ENCODE results near the gene CCT5. TPM values are rescaled to one million over a fixed set of nuclear protein-coding genes. Genes with fewer than 3 reads are reported as not detected.

Gene CCT5
- polyA plus RNA-seq, 1 of the 3 experiments (the other 2 are of a cell fraction): 378 TPM

- no peak for TF ChIP-seq ZBTB33 (IDR thresholded peaks at IDR 0.05; ENCODE audit: borderline replicate concordance, low read depth)
These were observed 50.2 kb downstream of the CCT5 start (continued) for GRCh38 chr5:10300246-10300645.

- no peak for DNase-seq
- H3K27ac ChIP-seq (ENCODE audit: low read depth in 2 of 2, low read length in 1 of 2): no peak overlapping the region
- no peak overlapping the region for H3K9ac ChIP-seq
- H3K9me2 ChIP-seq: no peaks in the 10 kb centered on the region
- no peaks in the 10 kb centered on the region for H3K36me3 ChIP-seq (replicated peaks in 1 of 2; ENCODE audit: control insufficient read depth in 1 of 2, insufficient read depth in 2 of 2, low read length in 1 of 2)
- no peaks in the 10 kb centered on the region for H3F3A ChIP-seq (replicated peaks; ENCODE audit: insufficient read depth)
- H3K4me3 ChIP-seq (ENCODE audit: low read depth in 2 of 2, low read length in 1 of 2): no peak overlapping the region
- H3K9me3 ChIP-seq: no peaks in the 10 kb centered on the region
- WGBS (ENCODE audit: low lambda C conversion rate): 81% methylated on average over 7 of the region's 7 CpGs
- H3K79me2 ChIP-seq (ENCODE audit: insufficient read depth): peaks cover 18% of the 10 kb centered on the region
- TF ChIP-seq FOSL2 (IDR thresholded peaks at IDR 0.05; ENCODE audit: borderline replicate concordance, low read depth) (no peak), MEF2A (IDR thresholded peaks at IDR 0.05; ENCODE audit: borderline replicate concordance, low read depth) (no peak), RCOR1 (IDR thresholded peaks at IDR 0.05; ENCODE audit: low read length) (no peak), GABPA (IDR thresholded peaks at IDR 0.05; ENCODE audit: low read depth) (no peak), POLR2AphosphoS5 (IDR thresholded peaks at IDR 0.05; ENCODE audit: low read depth, low read length) (no peak), FOXM1 (IDR thresholded peaks at IDR 0.05; ENCODE audit: low read depth) (no peak), EP300 (IDR thresholded peaks at IDR 0.05; ENCODE audit: borderline replicate concordance in 1 of 2, low read depth in 1 of 2, low read length in 1 of 2) (no peak), ZBTB33 (IDR thresholded peaks at IDR 0.05; ENCODE audit: borderline replicate concordance, low read depth) (no peak), RXRA (IDR thresholded peaks at IDR 0.05; ENCODE audit: borderline replicate concordance, low read depth) (no peak), CHD2 (IDR thresholded peaks at IDR 0.05; ENCODE audit: low read length, partially characterized antibody) (no peak), IRF3 (IDR thresholded peaks at IDR 0.05; ENCODE audit: low read depth, low read length) (no peak), PBX3 (IDR thresholded peaks at IDR 0.05) (no peak), NRF1 (IDR thresholded peaks at IDR 0.05; ENCODE audit: low read depth, low read length) (no peak)
- H3K27me3 ChIP-seq (ENCODE audit: insufficient read depth): no peaks in the 10 kb centered on the region
- CTCF ChIA-PET: interaction anchor here (1.6 kb wide), 1 partner anchor 17 kb away, joined by 5 read pairs; no protein-coding TSS in a partner anchor
- no peak overlapping the region for H3K4me2 ChIP-seq
- no peaks in the 10 kb centered on the region for H4K20me1 ChIP-seq (ENCODE audit: insufficient read depth)
- POLR2A ChIA-PET: no interaction called here
- no peak overlapping the region for H2AFZ ChIP-seq (ENCODE audit: low read depth)
- H3K4me1 ChIP-seq (ENCODE audit: control insufficient read depth in 1 of 2, insufficient read depth in 2 of 2, low read depth in 1 of 2, low read length in 1 of 2): peaks cover 0 to 5% of the 10 kb centered on the region in 2 experiments; a peak in 1 of 4 replicates
These were observed 51.2 kb downstream of the CCT5 start for GRCh38 chr5:10301266-10301665.
